Measurements from ENCODE around the gene PI4KA.

DNA sequence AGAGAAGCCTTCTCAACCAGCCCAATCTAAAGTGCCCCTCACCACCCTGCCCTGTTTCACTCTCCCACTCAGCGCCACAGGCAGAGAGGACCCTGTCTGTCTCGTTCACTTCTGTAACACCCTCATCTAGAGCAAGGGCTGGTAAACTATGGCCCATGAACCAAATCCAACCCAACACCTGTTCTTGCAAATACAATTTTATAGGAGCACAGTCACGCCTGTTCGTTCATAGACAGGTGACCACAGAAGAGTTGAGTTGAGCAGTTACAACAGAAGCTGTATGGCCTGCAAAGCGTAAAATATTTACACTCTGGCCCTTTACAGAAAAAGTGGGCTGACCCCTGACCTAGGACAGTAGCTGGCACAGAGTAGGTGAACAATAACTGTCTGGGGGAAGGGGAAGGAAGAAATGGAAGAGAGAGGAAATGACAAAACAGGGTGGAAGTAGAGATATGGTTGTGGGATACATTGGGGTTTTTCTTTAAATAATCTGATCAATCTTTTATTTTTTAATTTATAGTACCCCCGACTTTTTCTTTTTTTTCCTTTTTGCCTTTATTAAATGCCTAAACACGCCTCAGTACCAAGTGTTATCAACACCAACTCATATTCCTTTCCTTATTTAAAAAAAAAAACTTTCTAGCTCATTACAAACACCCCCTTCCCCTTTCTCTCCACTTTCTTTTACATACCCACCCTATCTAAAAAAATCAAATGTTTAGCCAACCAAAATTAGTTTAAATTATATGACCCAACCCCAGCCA is 63.8 kb downstream of the PI4KA start:
- TF ChIP-seq POLR2A (IDR thresholded peaks at IDR 0.05): no peak
- TF ChIP-seq, protein P1, sequence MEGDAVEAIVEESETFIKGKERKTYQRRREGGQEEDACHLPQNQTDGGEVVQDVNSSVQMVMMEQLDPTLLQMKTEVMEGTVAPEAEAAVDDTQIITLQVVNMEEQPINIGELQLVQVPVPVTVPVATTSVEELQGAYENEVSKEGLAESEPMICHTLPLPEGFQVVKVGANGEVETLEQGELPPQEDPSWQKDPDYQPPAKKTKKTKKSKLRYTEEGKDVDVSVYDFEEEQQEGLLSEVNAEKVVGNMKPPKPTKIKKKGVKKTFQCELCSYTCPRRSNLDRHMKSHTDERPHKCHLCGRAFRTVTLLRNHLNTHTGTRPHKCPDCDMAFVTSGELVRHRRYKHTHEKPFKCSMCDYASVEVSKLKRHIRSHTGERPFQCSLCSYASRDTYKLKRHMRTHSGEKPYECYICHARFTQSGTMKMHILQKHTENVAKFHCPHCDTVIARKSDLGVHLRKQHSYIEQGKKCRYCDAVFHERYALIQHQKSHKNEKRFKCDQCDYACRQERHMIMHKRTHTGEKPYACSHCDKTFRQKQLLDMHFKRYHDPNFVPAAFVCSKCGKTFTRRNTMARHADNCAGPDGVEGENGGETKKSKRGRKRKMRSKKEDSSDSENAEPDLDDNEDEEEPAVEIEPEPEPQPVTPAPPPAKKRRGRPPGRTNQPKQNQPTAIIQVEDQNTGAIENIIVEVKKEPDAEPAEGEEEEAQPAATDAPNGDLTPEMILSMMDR (IDR thresholded peaks at IDR 0.05): no peak
- TF ChIP-seq EP300 (IDR thresholded peaks at IDR 0.05): no peak

All from upper lobe of left lung (tissue), 4 donors.